ENCODE data around the gene HTR2C. TPM values are rescaled to one million over a fixed set of nuclear protein-coding genes. Genes with fewer than 3 reads are reported as not detected.

Gene HTR2C
- total and polyA plus RNA-seq, 4 experiments from 2014 or later: not detected

DNA sequence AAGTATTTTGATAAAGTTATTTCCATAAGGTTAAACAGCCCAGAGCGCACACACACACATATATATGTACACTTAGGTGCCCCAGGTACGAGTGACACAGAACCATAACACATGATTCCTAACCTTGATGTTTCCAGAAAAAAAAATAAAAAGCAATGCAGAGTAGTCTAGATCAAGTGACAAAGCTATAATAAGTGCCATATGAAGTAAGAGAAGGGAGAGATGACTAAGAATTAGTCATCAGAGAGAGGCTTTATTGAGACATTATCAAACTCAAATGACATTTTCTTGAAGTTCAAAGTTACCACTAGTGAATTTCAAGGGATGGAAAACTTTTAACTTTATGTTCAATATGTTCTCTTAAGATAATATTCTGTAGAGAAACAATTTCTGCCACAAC is 215.0 kb downstream of the HTR2C start:
- H3K4me3 Mint-ChIP-seq: no peak overlapping the region
- no peak overlapping the region for H3K27ac Mint-ChIP-seq
- Histone ChIP-seq H3K27ac (ENCODE audit: low read depth, low read length) (no peak overlapping the region), H3K27me3 (ENCODE audit: insufficient read depth, low read length) (no peaks in the 10 kb centered on the region), H3K4me3 (ENCODE audit: low read length in 2 of 2) (no peak overlapping the region), H3K9me3 (ENCODE audit: control insufficient read depth in 1 of 2, low read length in 2 of 2) (no peaks in the 10 kb centered on the region), H3K4me1 (ENCODE audit: insufficient read depth, low read length) (no peaks in the 10 kb centered on the region), H3K36me3 (ENCODE audit: insufficient read depth, low read length) (no peaks in the 10 kb centered on the region)
- intact Hi-C loops (cut with micrococcal nuclease): no loop called here
- H3K9me3 Mint-ChIP-seq: peaks cover 0 to 3% (median 0%) of the 10 kb centered on the region in 8 donors
- CTCF ChIA-PET (ENCODE audit: partially characterized antibody): no interaction called here
- no peaks in the 10 kb centered on the region for H3K27me3 Mint-ChIP-seq
- POLR2A ChIA-PET (ENCODE audit: partially characterized antibody): no interaction called here
- no peak for DNase-seq
- H3K4me1 Mint-ChIP-seq: no peaks in the 10 kb centered on the region
- H3K36me3 Mint-ChIP-seq: no peaks in the 10 kb centered on the region

- intact Hi-C loops (cut with micrococcal nuclease): no loop called here
These were observed 216.8 kb downstream of the HTR2C start for GRCh38 chrX:114800719-114801118.

GRCh38 chrX:114819509-114819908 is 235.6 kb downstream of the HTR2C start:
- no peak for DNase-seq
- H3K4me1 ChIP-seq (ENCODE audit: insufficient read depth, low read length): no peaks in the 10 kb centered on the region
- ChIA-PET POLR2A (ENCODE audit: partially characterized antibody) (no interaction called here), CTCF (ENCODE audit: partially characterized antibody) (no interaction called here)
- H3K9me3 Mint-ChIP-seq: peaks cover 0 to 2% (median 0%) of the 10 kb centered on the region in 8 donors
- H3K36me3 Mint-ChIP-seq: no peaks in the 10 kb centered on the region
- H3K27ac Mint-ChIP-seq: no peak overlapping the region
- H3K27me3 Mint-ChIP-seq: no peaks in the 10 kb centered on the region
- no peak overlapping the region for H3K4me3 ChIP-seq (ENCODE audit: low read length in 2 of 2)
- no peak overlapping the region for H3K27ac ChIP-seq (ENCODE audit: low read depth, low read length)
- H3K4me1 Mint-ChIP-seq: no peaks in the 10 kb centered on the region
- H3K36me3 ChIP-seq (ENCODE audit: insufficient read depth, low read length): no peaks in the 10 kb centered on the region
- no peak overlapping the region for H3K4me3 Mint-ChIP-seq
- intact Hi-C loops (cut with micrococcal nuclease): no loop called here
- no peaks in the 10 kb centered on the region for H3K9me3 ChIP-seq (ENCODE audit: control insufficient read depth in 1 of 2, low read length in 2 of 2)
- H3K27me3 ChIP-seq (ENCODE audit: insufficient read depth, low read length): no peaks in the 10 kb centered on the region

More at GRCh38 chrX:114800719-114801118, 216.8 kb downstream of the HTR2C start:
- Histone ChIP-seq H3K36me3 (ENCODE audit: insufficient read depth, low read length) (no peaks in the 10 kb centered on the region), H3K4me1 (ENCODE audit: insufficient read depth, low read length) (no peaks in the 10 kb centered on the region), H3K4me3 (ENCODE audit: low read length in 2 of 2) (no peak overlapping the region), H3K27me3 (ENCODE audit: insufficient read depth, low read length) (no peaks in the 10 kb centered on the region), H3K9me3 (ENCODE audit: control insufficient read depth in 1 of 2, low read length in 2 of 2) (no peaks in the 10 kb centered on the region), H3K27ac (ENCODE audit: low read depth, low read length) (no peak overlapping the region)
- Mint-ChIP-seq H3K9me3 (peaks cover 0 to 2% (median 0%) of the 10 kb centered on the region in 8 donors), H3K4me1 (no peaks in the 10 kb centered on the region), H3K27me3 (no peaks in the 10 kb centered on the region), H3K27ac (no peak overlapping the region), H3K4me3 (no peak overlapping the region), H3K36me3 (no peaks in the 10 kb centered on the region)
- CTCF ChIA-PET (ENCODE audit: partially characterized antibody): no interaction called here
- POLR2A ChIA-PET (ENCODE audit: partially characterized antibody): no interaction called here
- no peak for DNase-seq

- intact Hi-C loops (cut with micrococcal nuclease): no loop called here
- Histone ChIP-seq H3K9me3 (ENCODE audit: control insufficient read depth in 1 of 2, low read length in 2 of 2) (no peaks in the 10 kb centered on the region), H3K27me3 (ENCODE audit: insufficient read depth, low read length) (no peaks in the 10 kb centered on the region), H3K36me3 (ENCODE audit: insufficient read depth, low read length) (no peaks in the 10 kb centered on the region), H3K4me3 (ENCODE audit: low read length in 2 of 2) (no peak overlapping the region), H3K27ac (ENCODE audit: low read depth, low read length) (no peak overlapping the region), H3K4me1 (ENCODE audit: insufficient read depth, low read length) (no peaks in the 10 kb centered on the region)
- no peaks in the 10 kb centered on the region for H3K36me3 Mint-ChIP-seq
- peaks cover 0 to 8% (median 2%) of the 10 kb centered on the region in 8 donors for H3K9me3 Mint-ChIP-seq
- H3K4me3 Mint-ChIP-seq: no peak overlapping the region
- H3K4me1 Mint-ChIP-seq: no peaks in the 10 kb centered on the region
- ChIA-PET POLR2A (ENCODE audit: partially characterized antibody) (no interaction called here), CTCF (ENCODE audit: partially characterized antibody) (no interaction called here)
- no peak overlapping the region for H3K27ac Mint-ChIP-seq
- no peak for DNase-seq
- H3K27me3 Mint-ChIP-seq: no peaks in the 10 kb centered on the region
These were observed 257.2 kb downstream of the HTR2C start for GRCh38 chrX:114841051-114841450.

DNA sequence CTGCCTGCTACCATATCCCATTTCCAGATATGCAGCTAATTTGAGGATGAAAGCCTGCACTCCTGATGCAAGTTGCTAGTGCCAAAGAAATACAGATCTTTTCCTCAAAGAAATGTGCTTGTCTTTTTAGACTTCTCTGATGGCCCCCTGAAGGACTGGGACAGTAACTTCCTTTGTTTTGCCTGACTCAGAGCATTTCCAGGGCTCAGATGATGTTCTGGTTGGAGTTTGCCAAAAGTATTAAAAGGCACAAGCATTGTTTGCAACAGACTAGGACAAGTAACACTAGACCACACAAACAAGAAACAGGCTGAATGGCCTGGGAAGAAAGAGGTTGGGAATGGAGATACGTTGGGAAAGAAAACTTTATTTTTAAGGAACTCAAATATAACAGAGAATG is 258.3 kb downstream of the HTR2C start:
- Mint-ChIP-seq H3K27ac (no peak overlapping the region), H3K27me3 (no peaks in the 10 kb centered on the region), H3K9me3 (peaks cover 0 to 8% (median 3%) of the 10 kb centered on the region in 8 donors), H3K36me3 (no peaks in the 10 kb centered on the region), H3K4me3 (no peak overlapping the region), H3K4me1 (no peaks in the 10 kb centered on the region)
- Histone ChIP-seq H3K4me1 (ENCODE audit: insufficient read depth, low read length) (no peaks in the 10 kb centered on the region), H3K9me3 (ENCODE audit: control insufficient read depth in 1 of 2, low read length in 2 of 2) (no peaks in the 10 kb centered on the region), H3K27ac (ENCODE audit: low read depth, low read length) (no peak overlapping the region), H3K36me3 (ENCODE audit: insufficient read depth, low read length) (no peaks in the 10 kb centered on the region), H3K27me3 (ENCODE audit: insufficient read depth, low read length) (no peaks in the 10 kb centered on the region), H3K4me3 (ENCODE audit: low read length in 2 of 2) (no peak overlapping the region)
- intact Hi-C loops (cut with micrococcal nuclease): no loop called here
- CTCF ChIA-PET (ENCODE audit: partially characterized antibody): no interaction called here
- POLR2A ChIA-PET (ENCODE audit: partially characterized antibody): no interaction called here
- no peak for DNase-seq

- Mint-ChIP-seq H3K4me3 (no peak overlapping the region), H3K36me3 (no peaks in the 10 kb centered on the region), H3K9me3 (peaks cover 0 to 9% (median 6%) of the 10 kb centered on the region in 8 donors), H3K4me1 (no peaks in the 10 kb centered on the region), H3K27ac (no peak overlapping the region), H3K27me3 (no peaks in the 10 kb centered on the region)
- DNase-seq: no peak
- no peaks in the 10 kb centered on the region for H3K36me3 ChIP-seq (ENCODE audit: insufficient read depth, low read length)
- no peaks in the 10 kb centered on the region for H3K4me1 ChIP-seq (ENCODE audit: insufficient read depth, low read length)
- no peak overlapping the region for H3K27ac ChIP-seq (ENCODE audit: low read depth, low read length)
- H3K4me3 ChIP-seq (ENCODE audit: low read length in 2 of 2): no peak overlapping the region
- no peaks in the 10 kb centered on the region for H3K9me3 ChIP-seq (ENCODE audit: control insufficient read depth in 1 of 2, low read length in 2 of 2)
- POLR2A ChIA-PET (ENCODE audit: partially characterized antibody): no interaction called here
- CTCF ChIA-PET (ENCODE audit: partially characterized antibody): no interaction called here
- intact Hi-C loops (cut with micrococcal nuclease): no loop called here
- no peaks in the 10 kb centered on the region for H3K27me3 ChIP-seq (ENCODE audit: insufficient read depth, low read length)
These were observed 305.6 kb downstream of the HTR2C start for GRCh38 chrX:114889481-114889880.

- H3K27me3 Mint-ChIP-seq: no peaks in the 10 kb centered on the region
- no peaks in the 10 kb centered on the region for H3K36me3 ChIP-seq (ENCODE audit: insufficient read depth, low read length)
- CTCF ChIA-PET (ENCODE audit: partially characterized antibody): no interaction called here
- no peaks in the 10 kb centered on the region for H3K36me3 Mint-ChIP-seq
- no peak overlapping the region for H3K27ac ChIP-seq (ENCODE audit: low read depth, low read length)
- H3K27me3 ChIP-seq (ENCODE audit: insufficient read depth, low read length): no peaks in the 10 kb centered on the region
- no peak overlapping the region for H3K4me3 Mint-ChIP-seq
- no peaks in the 10 kb centered on the region for H3K9me3 ChIP-seq (ENCODE audit: control insufficient read depth in 1 of 2, low read length in 2 of 2)
- H3K4me1 Mint-ChIP-seq: no peaks in the 10 kb centered on the region
- no peaks in the 10 kb centered on the region for H3K4me1 ChIP-seq (ENCODE audit: insufficient read depth, low read length)
- H3K27ac Mint-ChIP-seq: no peak overlapping the region
- peaks cover 0 to 5% (median 0%) of the 10 kb centered on the region in 8 donors for H3K9me3 Mint-ChIP-seq
- DNase-seq: no peak
- H3K4me3 ChIP-seq (ENCODE audit: low read length in 2 of 2): no peak overlapping the region
- POLR2A ChIA-PET (ENCODE audit: partially characterized antibody): no interaction called here
- intact Hi-C loops (cut with micrococcal nuclease): no loop called here
These were observed 319.7 kb downstream of the HTR2C start for GRCh38 chrX:114903618-114904017.

DNA sequence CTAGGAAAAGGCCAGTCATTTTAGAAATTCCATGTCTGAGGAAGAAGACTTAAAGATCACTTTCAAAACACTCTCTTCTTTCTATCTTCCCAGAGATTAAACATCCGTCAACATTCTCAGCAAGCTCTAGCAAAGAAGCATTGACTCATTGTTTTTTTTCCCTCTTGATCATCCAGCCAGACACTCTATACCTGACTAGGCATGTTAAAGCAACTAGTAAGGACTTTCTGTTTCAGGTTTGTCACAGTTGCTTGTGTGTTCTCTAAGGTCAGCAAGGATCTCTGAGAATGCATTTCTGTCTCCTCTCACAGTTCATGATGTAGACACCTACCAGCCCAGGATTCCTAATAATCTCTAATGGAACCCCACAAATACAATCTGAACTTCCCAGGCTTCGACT is 321.4 kb downstream of the HTR2C start:
- POLR2A ChIA-PET (ENCODE audit: partially characterized antibody): no interaction called here
- H3K9me3 ChIP-seq (ENCODE audit: control insufficient read depth in 1 of 2, low read length in 2 of 2): no peaks in the 10 kb centered on the region
- Mint-ChIP-seq H3K4me1 (no peaks in the 10 kb centered on the region), H3K9me3 (peaks cover 0 to 7% (median 0%) of the 10 kb centered on the region in 8 donors), H3K27me3 (no peaks in the 10 kb centered on the region), H3K36me3 (no peaks in the 10 kb centered on the region), H3K4me3 (no peak overlapping the region), H3K27ac (no peak overlapping the region)
- CTCF ChIA-PET (ENCODE audit: partially characterized antibody): no interaction called here
- no peaks in the 10 kb centered on the region for H3K36me3 ChIP-seq (ENCODE audit: insufficient read depth, low read length)
- H3K27me3 ChIP-seq (ENCODE audit: insufficient read depth, low read length): no peaks in the 10 kb centered on the region
- no peak overlapping the region for H3K4me3 ChIP-seq (ENCODE audit: low read length in 2 of 2)
- DNase-seq: no peak
- H3K27ac ChIP-seq (ENCODE audit: low read depth, low read length): no peak overlapping the region
- no peaks in the 10 kb centered on the region for H3K4me1 ChIP-seq (ENCODE audit: insufficient read depth, low read length)
- intact Hi-C loops (cut with micrococcal nuclease): no loop called here

Measured in CD4-positive, alpha-beta memory T cell (primary cell).